WTC11 (cell line): ENCODE measurements around the gene FAM53B. TPM values are rescaled to one million over a fixed set of nuclear protein-coding genes. Genes with fewer than 3 reads are reported as not detected.

Experiments used
- ATAC-seq: fragments of 200-7000 bp; cut with Tn5 transposase; 2 replicates; pipeline ENCODE4 v1.10.0; 2021; ENCODE audit warnings: mild to moderate bottlenecking, moderate library complexity
- CTCF ChIA-PET: fragments of 300-600 bp; sonication (Branson Sonifier 250); formaldehyde crosslinking; loops from one replicate; lab custom pipeline; 2021; ENCODE audit warnings: antibody characterized with exemption; lab: Charles Lee
- POLR2A ChIA-PET: fragments of 350-600 bp; sonication (Branson Sonifier 250); formaldehyde crosslinking; loops from one replicate; lab custom pipeline; 2021; ENCODE audit warnings: antibody characterized with exemption; lab: Charles Lee
- DNase-seq: peaks from one replicate; pipeline ENCODE4 v3.0.0; 2021; ENCODE audit warnings: low spot score
- H3K27ac Mint-ChIP-seq: 2 replicates; pipeline ENCODE4 v1.8.0; 2021; ENCODE audit warnings: mixed read lengths
- H3K27me3 Mint-ChIP-seq: 2 replicates; pipeline ENCODE4 v1.8.0; 2021; ENCODE audit warnings: low read depth, mild to moderate bottlenecking, moderate library complexity, mixed read lengths
- H3K36me3 Mint-ChIP-seq: 2 replicates; pipeline ENCODE4 v1.8.0; 2021; ENCODE audit warnings: mixed read lengths
- H3K4me1 Mint-ChIP-seq: 2 replicates; pipeline ENCODE4 v1.8.0; 2022; ENCODE audit warnings: mixed read lengths
- H3K4me3 Mint-ChIP-seq: 2 replicates; pipeline ENCODE4 v1.8.0; 2021; ENCODE audit warnings: mild to moderate bottlenecking, moderate library complexity, mixed read lengths
- H3K9me3 Mint-ChIP-seq: 2 replicates; pipeline ENCODE4 v1.8.0; 2021; ENCODE audit warnings: mixed read lengths
- ATF2 ChIP-seq: sonication (generic); formaldehyde crosslinking; IDR thresholded peaks from 2 replicates; pipeline ENCODE4 v1.8.1; 2022; ENCODE audit warnings: low read depth, missing genetic modification reagents, borderline replicate concordance
- ATF3 ChIP-seq: sonication (generic); formaldehyde crosslinking; conservative IDR thresholded peaks from 2 replicates; pipeline ENCODE4 v1.8.1; 2022; ENCODE audit warnings: mild to moderate bottlenecking, missing genetic modification reagents
- ELF4 ChIP-seq: sonication (generic); formaldehyde crosslinking; IDR thresholded peaks from 2 replicates; pipeline ENCODE4 v1.8.1; 2022; ENCODE audit warnings: low read depth, mild to moderate bottlenecking, moderate library complexity, missing genetic modification reagents
- FOXK1 ChIP-seq: sonication (generic); formaldehyde crosslinking; IDR thresholded peaks from 2 replicates; pipeline ENCODE4 v1.8.0; 2022; ENCODE audit warnings: mild to moderate bottlenecking, moderate library complexity, missing genetic modification reagents
- HMGA2 ChIP-seq: fragments of 250-450 bp; sonication (Bioruptor Pico); IDR thresholded peaks from 2 replicates; pipeline ENCODE4 v1.4.0; 2021; ENCODE audit warnings: mild to moderate bottlenecking, moderate library complexity
- MXD4 ChIP-seq: fragments of 250-450 bp; sonication (Bioruptor Pico); IDR thresholded peaks from 2 replicates; pipeline ENCODE4 v1.8.0; 2021; ENCODE audit warnings: mild to moderate bottlenecking, moderate library complexity, borderline replicate concordance
- RORB ChIP-seq: fragments of 250-450 bp; sonication (Bioruptor Pico); IDR thresholded peaks from 2 replicates; pipeline ENCODE4 v1.9.0; 2021; ENCODE audit warnings: mild to moderate bottlenecking
- SMAD4 ChIP-seq: sonication (generic); formaldehyde crosslinking; IDR thresholded peaks from 2 replicates; pipeline ENCODE4 v1.8.0; 2022; ENCODE audit warnings: mild to moderate bottlenecking, missing genetic modification reagents
- SOX15 ChIP-seq: fragments of 250-450 bp; sonication (Bioruptor Pico); IDR thresholded peaks from 2 replicates; pipeline ENCODE4 v1.9.0; 2021; ENCODE audit warnings: mild to moderate bottlenecking
- TCF7 ChIP-seq: sonication (generic); formaldehyde crosslinking; IDR thresholded peaks from 2 replicates; pipeline ENCODE4 v1.8.0; 2022; ENCODE audit warnings: mild to moderate bottlenecking, low read depth, missing genetic modification reagents, moderate library complexity
- TP53 ChIP-seq: sonication (generic); formaldehyde crosslinking; IDR thresholded peaks from 2 replicates; pipeline ENCODE4 v1.8.1; 2023; ENCODE audit warnings: mild to moderate bottlenecking, missing genetic modification reagents
- ZNF219 ChIP-seq: sonication (generic); formaldehyde crosslinking; IDR thresholded peaks from 2 replicates; pipeline ENCODE4 v1.8.0; 2023; ENCODE audit warnings: missing genetic modification reagents, mild to moderate bottlenecking, borderline replicate concordance
- total RNA-seq: library from RNA; stranded (reverse); gene quantifications from 3 replicates; pipeline ENCODE4 v1.2.3, GENCODE V29; 2021
- TF ChIP-seq, protein P1 (sequence below): sonication (generic); formaldehyde crosslinking; IDR thresholded peaks from 2 replicates; pipeline ENCODE4 v1.8.1; 2023; ENCODE audit warnings: mild to moderate bottlenecking, missing genetic modification reagents, borderline replicate concordance
- TF ChIP-seq, protein P2 (sequence below): sonication (generic); formaldehyde crosslinking; IDR thresholded peaks from 2 replicates; pipeline ENCODE4 v1.8.1; 2023; ENCODE audit warnings: mild to moderate bottlenecking, missing genetic modification reagents, moderate library complexity
- TF ChIP-seq, protein P3 (sequence below): sonication (generic); formaldehyde crosslinking; IDR thresholded peaks from 2 replicates; pipeline ENCODE4 v1.8.1; 2022; ENCODE audit warnings: mild to moderate bottlenecking, missing genetic modification reagents, moderate library complexity, borderline replicate concordance

FAM53B gene
- total RNA-seq, 1 experiment from 2014 or later, result 21.3 TPM

DNA sequence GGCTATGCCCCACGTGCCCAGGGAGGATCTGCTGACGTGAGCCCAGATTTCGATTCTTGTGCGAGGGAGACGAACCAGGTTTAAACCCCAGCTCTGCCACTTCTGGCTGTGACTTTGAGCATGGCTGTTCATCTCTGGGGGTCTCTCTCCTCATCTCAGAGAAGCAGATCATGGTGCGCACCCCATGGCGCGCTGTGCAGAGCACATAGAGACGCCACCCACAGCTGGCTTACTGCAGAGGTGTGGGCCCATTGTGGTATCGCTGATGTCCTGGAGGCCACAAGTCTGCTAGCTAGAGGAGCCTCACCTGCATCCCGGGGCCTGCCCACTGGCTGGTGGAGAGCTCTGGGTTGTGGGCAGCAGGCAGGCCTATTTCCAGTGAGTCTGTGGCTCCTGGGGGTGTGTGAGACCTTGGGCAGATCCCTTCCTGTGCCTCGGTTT lies 142.0 kb downstream of the FAM53B start:
- ChIA-PET CTCF (interaction anchor here (0.7 kb wide), 1 partner anchor 67 kb away, joined by 3 read pairs; no protein-coding TSS in a partner anchor), POLR2A (no interaction called here)
- Mint-ChIP-seq H3K9me3 (no peaks in the 10 kb centered on the region), H3K27me3 (no peaks in the 10 kb centered on the region), H3K4me3 (no peak overlapping the region), H3K27ac (no peak overlapping the region), H3K36me3 (no peaks in the 10 kb centered on the region), H3K4me1 (no peaks in the 10 kb centered on the region)
- no peak for TF ChIP-seq TP53 (CRISPR knock-in tag)
- TF ChIP-seq SOX15 (CRISPR knock-in tag), result no peak
- TF ChIP-seq MXD4 (CRISPR knock-in tag), result no peak
- TF ChIP-seq ATF2, result no peak
- TF ChIP-seq, protein P1, sequence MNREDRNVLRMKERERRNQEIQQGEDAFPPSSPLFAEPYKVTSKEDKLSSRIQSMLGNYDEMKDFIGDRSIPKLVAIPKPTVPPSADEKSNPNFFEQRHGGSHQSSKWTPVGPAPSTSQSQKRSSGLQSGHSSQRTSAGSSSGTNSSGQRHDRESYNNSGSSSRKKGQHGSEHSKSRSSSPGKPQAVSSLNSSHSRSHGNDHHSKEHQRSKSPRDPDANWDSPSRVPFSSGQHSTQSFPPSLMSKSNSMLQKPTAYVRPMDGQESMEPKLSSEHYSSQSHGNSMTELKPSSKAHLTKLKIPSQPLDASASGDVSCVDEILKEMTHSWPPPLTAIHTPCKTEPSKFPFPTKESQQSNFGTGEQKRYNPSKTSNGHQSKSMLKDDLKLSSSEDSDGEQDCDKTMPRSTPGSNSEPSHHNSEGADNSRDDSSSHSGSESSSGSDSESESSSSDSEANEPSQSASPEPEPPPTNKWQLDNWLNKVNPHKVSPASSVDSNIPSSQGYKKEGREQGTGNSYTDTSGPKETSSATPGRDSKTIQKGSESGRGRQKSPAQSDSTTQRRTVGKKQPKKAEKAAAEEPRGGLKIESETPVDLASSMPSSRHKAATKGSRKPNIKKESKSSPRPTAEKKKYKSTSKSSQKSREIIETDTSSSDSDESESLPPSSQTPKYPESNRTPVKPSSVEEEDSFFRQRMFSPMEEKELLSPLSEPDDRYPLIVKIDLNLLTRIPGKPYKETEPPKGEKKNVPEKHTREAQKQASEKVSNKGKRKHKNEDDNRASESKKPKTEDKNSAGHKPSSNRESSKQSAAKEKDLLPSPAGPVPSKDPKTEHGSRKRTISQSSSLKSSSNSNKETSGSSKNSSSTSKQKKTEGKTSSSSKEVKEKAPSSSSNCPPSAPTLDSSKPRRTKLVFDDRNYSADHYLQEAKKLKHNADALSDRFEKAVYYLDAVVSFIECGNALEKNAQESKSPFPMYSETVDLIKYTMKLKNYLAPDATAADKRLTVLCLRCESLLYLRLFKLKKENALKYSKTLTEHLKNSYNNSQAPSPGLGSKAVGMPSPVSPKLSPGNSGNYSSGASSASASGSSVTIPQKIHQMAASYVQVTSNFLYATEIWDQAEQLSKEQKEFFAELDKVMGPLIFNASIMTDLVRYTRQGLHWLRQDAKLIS (CRISPR knock-in tag), result no peak
- no peak for TF ChIP-seq RORB (CRISPR knock-in tag)
- TF ChIP-seq ELF4 (CRISPR knock-in tag), result no peak
- no peak for TF ChIP-seq FOXK1 (CRISPR knock-in tag)
- TF ChIP-seq SMAD4 (CRISPR knock-in tag), result no peak
- TF ChIP-seq HMGA2 (CRISPR knock-in tag), result no peak
- TF ChIP-seq, protein P2, sequence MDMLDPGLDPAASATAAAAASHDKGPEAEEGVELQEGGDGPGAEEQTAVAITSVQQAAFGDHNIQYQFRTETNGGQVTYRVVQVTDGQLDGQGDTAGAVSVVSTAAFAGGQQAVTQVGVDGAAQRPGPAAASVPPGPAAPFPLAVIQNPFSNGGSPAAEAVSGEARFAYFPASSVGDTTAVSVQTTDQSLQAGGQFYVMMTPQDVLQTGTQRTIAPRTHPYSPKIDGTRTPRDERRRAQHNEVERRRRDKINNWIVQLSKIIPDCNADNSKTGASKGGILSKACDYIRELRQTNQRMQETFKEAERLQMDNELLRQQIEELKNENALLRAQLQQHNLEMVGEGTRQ (CRISPR knock-in tag), result no peak
- ATAC-seq, result no peak
- DNase-seq, result no peak

DNA sequence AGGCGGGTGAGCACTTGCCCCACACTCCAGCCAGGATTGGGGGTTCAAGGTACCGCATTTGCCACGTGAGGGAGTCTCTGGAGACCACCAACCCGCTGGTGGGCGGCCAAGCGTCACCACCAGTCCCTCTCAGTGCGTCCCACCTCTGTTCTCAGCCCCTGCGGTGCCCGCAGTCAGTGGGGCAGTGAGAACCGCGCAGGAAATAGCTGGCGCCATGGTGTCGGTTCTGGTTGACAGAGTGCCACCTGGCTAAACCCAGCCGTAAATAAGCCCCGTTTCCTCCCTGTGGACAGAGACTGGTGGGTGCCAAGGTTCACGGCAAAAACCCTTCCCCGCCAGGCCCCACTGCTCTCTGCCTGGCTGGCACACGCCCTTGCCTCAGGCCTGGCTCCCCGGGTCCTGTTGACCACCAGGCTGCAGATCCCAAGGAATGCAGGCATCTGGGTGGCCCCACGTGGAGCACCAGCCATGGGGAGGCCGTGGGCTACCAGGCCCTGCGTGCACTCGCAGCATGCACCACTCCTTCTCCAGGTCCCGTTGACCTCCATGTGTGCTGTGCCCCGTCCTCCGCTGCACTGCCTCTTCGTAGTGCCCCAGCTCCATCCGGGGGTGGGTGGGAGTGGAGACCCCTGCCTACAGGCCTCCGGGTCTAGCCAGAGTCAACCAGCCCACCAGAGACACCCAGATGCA lies 142.6 kb downstream of the FAM53B start:
- Mint-ChIP-seq H3K27me3 (no peaks in the 10 kb centered on the region), H3K9me3 (no peaks in the 10 kb centered on the region), H3K27ac (no peak overlapping the region), H3K4me1 (no peaks in the 10 kb centered on the region), H3K36me3 (no peaks in the 10 kb centered on the region), H3K4me3 (no peak overlapping the region)
- no peak for ATAC-seq
- TF ChIP-seq TCF7 (CRISPR knock-in tag), result no peak
- ChIA-PET POLR2A (no interaction called here), CTCF (interaction anchor here (0.7 to 1.0 kb wide), 3 partner anchors 65 to 67 kb away, joined by 3 to 4 read pairs (median 3); no protein-coding TSS in a partner anchor)
- no peak for DNase-seq

DNA sequence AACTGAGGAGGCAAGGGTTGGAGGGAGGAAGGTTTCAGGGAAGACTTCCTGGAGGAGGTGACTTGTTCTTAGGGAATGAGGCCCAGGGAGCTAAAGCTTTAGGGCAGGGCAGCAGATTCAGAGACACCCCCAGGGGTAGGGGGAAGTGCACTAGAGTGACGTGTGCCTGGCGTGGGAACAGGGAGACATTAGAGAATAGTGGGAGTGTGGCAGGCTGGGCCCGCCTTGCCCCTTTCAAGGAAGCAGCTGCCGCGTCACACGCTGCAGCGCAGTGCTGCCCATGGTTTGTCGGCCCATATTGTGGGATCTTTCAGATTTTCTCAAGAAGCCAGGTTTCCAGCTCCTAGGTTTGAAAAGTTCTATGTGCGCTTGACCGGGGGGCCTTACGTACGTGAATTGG lies 143.2 kb downstream of the FAM53B start:
- H3K36me3 Mint-ChIP-seq, result no peaks in the 10 kb centered on the region
- no peak for ATAC-seq
- POLR2A ChIA-PET, result no interaction called here
- DNase-seq, result no peak
- H3K27me3 Mint-ChIP-seq, result no peaks in the 10 kb centered on the region
- TF ChIP-seq ZNF219 (CRISPR knock-in tag), result no peak
- TF ChIP-seq, protein P3, sequence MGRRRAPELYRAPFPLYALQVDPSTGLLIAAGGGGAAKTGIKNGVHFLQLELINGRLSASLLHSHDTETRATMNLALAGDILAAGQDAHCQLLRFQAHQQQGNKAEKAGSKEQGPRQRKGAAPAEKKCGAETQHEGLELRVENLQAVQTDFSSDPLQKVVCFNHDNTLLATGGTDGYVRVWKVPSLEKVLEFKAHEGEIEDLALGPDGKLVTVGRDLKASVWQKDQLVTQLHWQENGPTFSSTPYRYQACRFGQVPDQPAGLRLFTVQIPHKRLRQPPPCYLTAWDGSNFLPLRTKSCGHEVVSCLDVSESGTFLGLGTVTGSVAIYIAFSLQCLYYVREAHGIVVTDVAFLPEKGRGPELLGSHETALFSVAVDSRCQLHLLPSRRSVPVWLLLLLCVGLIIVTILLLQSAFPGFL (CRISPR knock-in tag), result no peak
- TF ChIP-seq ATF3, result no peak
- TF ChIP-seq, all 79 proteins: peak for 0
- no peaks in the 10 kb centered on the region for H3K4me1 Mint-ChIP-seq
- H3K9me3 Mint-ChIP-seq, result no peaks in the 10 kb centered on the region
- H3K27ac Mint-ChIP-seq, result no peak overlapping the region
- CTCF ChIA-PET, result interaction anchor here (0.9 to 1.0 kb wide), 2 partner anchors 65 to 67 kb away, joined by 3 to 4 read pairs; no protein-coding TSS in a partner anchor
- no peak overlapping the region for H3K4me3 Mint-ChIP-seq
